SK-N-SH treated with all-trans-retinoic acid at 6 μM for 48 hours (cell line): ENCODE data around the gene ABCA1.

Source experiments
- ARNTL ChIP-seq: fragments of 450-650 bp; formaldehyde crosslinking; IDR thresholded peaks from 2 replicates; pipeline ENCODE4 v1.5.0; 2020; ENCODE audit warnings: low read depth, mild to moderate bottlenecking, moderate library complexity, borderline replicate concordance
- CREB5 ChIP-seq: fragments of 250-450 bp; sonication (Bioruptor Pico); IDR thresholded peaks from 2 replicates; pipeline ENCODE4 v1.5.1; 2020; ENCODE audit warnings: low read depth, mild to moderate bottlenecking, moderate library complexity
- CSRNP3 ChIP-seq: fragments of 250-450 bp; sonication (Bioruptor Pico); IDR thresholded peaks from 2 replicates; pipeline ENCODE4 v1.5.1; 2021; ENCODE audit warnings: mild to moderate bottlenecking, moderate library complexity
- PATZ1 ChIP-seq: fragments of 250-450 bp; sonication (Bioruptor Pico); IDR thresholded peaks from 2 replicates; pipeline ENCODE4 v1.8.0; 2020; ENCODE audit warnings: mild to moderate bottlenecking, moderate library complexity, borderline replicate concordance
- PPARA ChIP-seq: fragments of 250-450 bp; sonication (Bioruptor Pico); IDR thresholded peaks from 2 replicates; pipeline ENCODE4 v1.5.0; 2020; ENCODE audit warnings: mild to moderate bottlenecking, borderline replicate concordance
- ZFP3 ChIP-seq: fragments of 250-450 bp; sonication (Bioruptor Pico); IDR thresholded peaks from 2 replicates; pipeline ENCODE4 v1.5.0; 2020; ENCODE audit warnings: mild to moderate bottlenecking, moderate library complexity
- ZNF70 ChIP-seq: fragments of 450-650 bp; formaldehyde crosslinking; IDR thresholded peaks from 2 replicates; pipeline ENCODE4 v1.5.0; 2020; ENCODE audit warnings: mild to moderate bottlenecking, moderate library complexity

GRCh38 chr9:104758974-104759373 lies 169.0 kb downstream of the ABCA1 start:
- TF ChIP-seq PATZ1 (CRISPR knock-in tag) (no peak), ARNTL (CRISPR knock-in tag) (no peak), CSRNP3 (no peak), ZNF70 (CRISPR knock-in tag) (no peak), ZFP3 (CRISPR knock-in tag) (no peak), CREB5 (CRISPR knock-in tag) (no peak), PPARA (CRISPR knock-in tag) (no peak)
